Measurements from ENCODE around the gene ACOX3. TPM values are rescaled to one million over a fixed set of nuclear protein-coding genes. Genes with fewer than 3 reads are reported as not detected.
"Not testable (repeated sequence)": the region's sequence is repeated elsewhere in the genome, so short reads cannot be mapped to it uniquely, and the experiment has no call there.

Gene ACOX3
- total RNA-seq, 1 donor from 2014 or later, result 30.4 TPM

DNA sequence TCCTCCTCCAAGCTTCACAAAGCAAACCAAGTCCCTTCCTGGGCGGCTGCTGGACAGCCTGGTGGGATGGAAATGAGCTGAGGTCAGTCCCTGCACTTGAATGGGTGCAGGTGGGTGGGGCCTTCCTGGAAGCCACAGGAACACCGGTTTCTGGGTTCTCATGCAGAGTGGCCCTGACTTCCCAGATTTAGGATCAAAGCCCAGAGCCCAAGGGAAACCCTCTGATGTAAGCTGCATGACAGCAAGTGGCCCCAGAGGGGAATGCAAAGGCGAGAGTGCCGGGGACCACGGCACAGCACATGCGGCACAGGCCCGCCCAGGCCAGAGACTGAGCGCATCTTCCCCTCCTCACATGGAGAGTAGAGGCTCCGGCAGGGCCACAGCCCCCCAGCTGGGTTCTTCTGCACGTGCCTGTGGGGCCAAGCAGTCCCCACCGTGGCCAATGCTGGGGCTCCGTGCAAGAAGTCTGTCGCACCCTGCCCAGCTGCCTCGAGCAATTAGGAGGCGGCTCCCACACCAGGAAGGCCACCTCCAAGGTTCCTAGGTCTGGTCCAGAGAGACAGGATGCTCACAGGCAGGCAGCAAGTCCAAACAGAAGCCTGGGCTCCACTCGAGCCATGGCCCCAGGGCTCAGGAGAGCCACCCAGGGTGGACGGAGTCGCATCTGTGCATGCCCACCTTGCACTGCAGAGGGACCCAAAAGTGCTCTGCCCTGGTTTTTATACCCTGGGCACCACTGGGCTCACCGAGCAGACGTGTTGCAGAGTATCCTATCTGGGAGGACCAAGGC, 88.0 kb downstream of the ACOX3 start:
- Histone ChIP-seq H3K9me3 (no peaks in the 10 kb centered on the region), H3K4me3 (no peak overlapping the region), H3K4me1 (peaks cover 43% of the 10 kb centered on the region), H3K27me3 (ENCODE audit: low read depth) (no peaks in the 10 kb centered on the region), H3K36me3 (no peaks in the 10 kb centered on the region), H3K27ac (peak overlapping the region; percentile 53)
- no peak for TF ChIP-seq CTCF (IDR thresholded peaks at IDR 0.05)
- ATAC-seq, result peak; percentile 61 to 66
- intact Hi-C loops (cut with DNase I), result no loop called here
- DNase-seq, result peak; percentile 64

DNA sequence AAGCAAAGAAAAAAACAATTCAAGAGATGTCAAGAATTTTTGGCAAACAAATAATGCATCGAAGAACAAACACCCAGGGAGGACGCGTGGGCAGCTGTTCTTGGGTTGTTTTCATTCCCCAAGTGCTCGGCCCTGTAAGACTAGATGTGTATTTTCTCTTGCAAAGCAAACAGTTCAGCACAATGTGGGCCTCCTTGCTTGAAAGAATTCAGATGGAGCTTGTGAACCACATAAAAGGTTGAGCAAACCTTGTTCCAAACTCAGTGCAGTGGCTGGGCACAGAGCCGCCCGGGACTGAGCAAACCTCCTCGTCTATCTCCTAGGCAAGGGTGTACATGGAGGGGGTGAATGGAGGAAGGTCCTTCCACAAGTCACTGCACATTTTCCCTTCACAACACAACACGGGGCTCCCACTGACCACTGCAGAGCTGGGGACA, 88.6 kb downstream of the ACOX3 start:
- Histone ChIP-seq H3K9me3 (no peaks in the 10 kb centered on the region), H3K4me3 (no peak overlapping the region), H3K27ac (peak overlapping the region; percentile 53), H3K4me1 (peaks cover 43% of the 10 kb centered on the region), H3K27me3 (ENCODE audit: low read depth) (no peaks in the 10 kb centered on the region), H3K36me3 (no peaks in the 10 kb centered on the region)
- ATAC-seq (peak; percentile 69 to 84), DNase-seq (no peak)
- intact Hi-C loops (cut with DNase I), result no loop called here
- no peak for TF ChIP-seq CTCF (IDR thresholded peaks at IDR 0.05)

- H3K4me1 ChIP-seq, result peaks cover 43% of the 10 kb centered on the region
- no peaks in the 10 kb centered on the region for H3K27me3 ChIP-seq (ENCODE audit: low read depth)
- no peaks in the 10 kb centered on the region for H3K36me3 ChIP-seq
- DNase-seq (no peak), ATAC-seq (no peak)
- no peak overlapping the region for H3K4me3 ChIP-seq
- intact Hi-C loops (cut with DNase I), result no loop called here
- H3K27ac ChIP-seq, result peak overlapping the region; percentile 53
- H3K9me3 ChIP-seq, result no peaks in the 10 kb centered on the region
- TF ChIP-seq CTCF (IDR thresholded peaks at IDR 0.05), result no peak
These were observed 89.6 kb downstream of the ACOX3 start for GRCh38 chr4:8350841-8351461.

GRCh38 chr4:8350352-8350751, 90.2 kb downstream of the ACOX3 start:
- no peaks in the 10 kb centered on the region for H3K9me3 ChIP-seq
- DNase-seq, result no peak
- no peaks in the 10 kb centered on the region for H3K36me3 ChIP-seq
- no peak overlapping the region for H3K27ac ChIP-seq
- intact Hi-C loops (cut with DNase I), result no loop called here
- no peak overlapping the region for H3K4me3 ChIP-seq
- no peak for ATAC-seq
- H3K27me3 ChIP-seq (ENCODE audit: low read depth), result no peaks in the 10 kb centered on the region
- peaks cover 43% of the 10 kb centered on the region for H3K4me1 ChIP-seq
- TF ChIP-seq CTCF (IDR thresholded peaks at IDR 0.05), result no peak

GRCh38 chr4:8349664-8350236, 90.8 kb downstream of the ACOX3 start:
- intact Hi-C loops (cut with DNase I), result no loop called here
- Histone ChIP-seq H3K27me3 (ENCODE audit: low read depth) (no peaks in the 10 kb centered on the region), H3K4me3 (no peak overlapping the region), H3K4me1 (peaks cover 42% of the 10 kb centered on the region), H3K9me3 (no peaks in the 10 kb centered on the region), H3K36me3 (no peaks in the 10 kb centered on the region), H3K27ac (no peak overlapping the region)
- no peak for TF ChIP-seq CTCF (IDR thresholded peaks at IDR 0.05)
- no peak for ATAC-seq
- DNase-seq, result no peak

GRCh38 chr4:8349236-8349635, 91.3 kb downstream of the ACOX3 start:
- H3K36me3 ChIP-seq; ATAC-seq; DNase-seq; H3K9me3 ChIP-seq; H3K4me3 ChIP-seq; H3K27me3 ChIP-seq (ENCODE audit: low read depth); intact Hi-C loops (cut with DNase I); H3K27ac ChIP-seq: not testable (repeated sequence)
- peaks cover 36% of the 10 kb centered on the region for H3K4me1 ChIP-seq
